GM18517 (cell line): ENCODE results near the gene TNFRSF6B.

Source experiments
- ATAC-seq: cut with Tn5 transposase; IDR thresholded peaks from one replicate; pipeline ENCODE4 v1.9.1; 2021; ENCODE audit warnings: mild to moderate bottlenecking, moderate library complexity; ENCODE audit not compliant: unreplicated experiment

TNFRSF6B gene

DNA sequence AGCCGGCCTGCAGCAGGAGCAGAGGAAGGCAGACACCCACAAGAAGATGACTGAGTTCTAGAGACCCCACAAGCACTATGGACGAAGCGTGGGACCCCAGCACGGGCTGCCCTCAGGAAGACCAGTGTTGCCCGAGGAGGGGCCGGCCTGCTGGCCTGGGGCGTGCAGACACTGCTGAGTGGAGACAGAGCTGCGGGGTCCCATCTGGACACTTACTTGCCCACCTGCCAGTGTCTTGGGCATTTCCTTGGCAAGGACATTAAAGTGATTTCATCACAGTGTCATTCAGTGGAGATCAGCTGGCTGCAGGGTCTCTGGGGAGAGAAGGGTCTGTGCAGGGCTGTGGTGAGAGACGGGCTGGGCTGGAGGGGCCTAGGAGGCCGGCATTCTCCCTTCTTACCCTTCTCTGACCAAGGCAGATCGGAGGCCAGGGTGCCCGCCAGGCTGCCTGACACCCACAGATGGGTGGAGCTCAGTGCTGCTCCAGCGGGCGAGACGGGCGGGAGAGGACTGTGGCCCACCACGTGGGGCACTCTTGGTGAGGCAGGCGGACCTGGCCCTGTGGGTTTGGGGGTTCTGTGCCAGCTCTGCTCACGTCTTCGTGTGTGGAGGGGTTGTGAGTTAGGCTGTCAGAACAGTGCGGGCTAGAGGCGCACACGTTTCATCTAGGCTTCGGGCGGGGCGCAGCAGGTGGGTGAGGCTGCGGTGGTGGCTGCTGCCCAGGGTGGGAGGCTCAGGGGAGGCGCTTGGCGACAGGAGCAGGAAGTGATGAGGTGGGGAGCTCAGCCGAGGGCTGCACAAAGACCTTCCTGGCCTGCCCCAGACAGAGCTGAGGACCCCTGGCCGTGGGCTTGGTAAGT is 39.6 kb downstream of the TNFRSF6B start, which contains the start of gene LIME1:
Gene LIME1, plus strand, starts transcription at position 806 of the 860 bp plus-strand sequence. CDS start 886 bp downstream, outside the sequence.
- no peak for ATAC-seq

DNA sequence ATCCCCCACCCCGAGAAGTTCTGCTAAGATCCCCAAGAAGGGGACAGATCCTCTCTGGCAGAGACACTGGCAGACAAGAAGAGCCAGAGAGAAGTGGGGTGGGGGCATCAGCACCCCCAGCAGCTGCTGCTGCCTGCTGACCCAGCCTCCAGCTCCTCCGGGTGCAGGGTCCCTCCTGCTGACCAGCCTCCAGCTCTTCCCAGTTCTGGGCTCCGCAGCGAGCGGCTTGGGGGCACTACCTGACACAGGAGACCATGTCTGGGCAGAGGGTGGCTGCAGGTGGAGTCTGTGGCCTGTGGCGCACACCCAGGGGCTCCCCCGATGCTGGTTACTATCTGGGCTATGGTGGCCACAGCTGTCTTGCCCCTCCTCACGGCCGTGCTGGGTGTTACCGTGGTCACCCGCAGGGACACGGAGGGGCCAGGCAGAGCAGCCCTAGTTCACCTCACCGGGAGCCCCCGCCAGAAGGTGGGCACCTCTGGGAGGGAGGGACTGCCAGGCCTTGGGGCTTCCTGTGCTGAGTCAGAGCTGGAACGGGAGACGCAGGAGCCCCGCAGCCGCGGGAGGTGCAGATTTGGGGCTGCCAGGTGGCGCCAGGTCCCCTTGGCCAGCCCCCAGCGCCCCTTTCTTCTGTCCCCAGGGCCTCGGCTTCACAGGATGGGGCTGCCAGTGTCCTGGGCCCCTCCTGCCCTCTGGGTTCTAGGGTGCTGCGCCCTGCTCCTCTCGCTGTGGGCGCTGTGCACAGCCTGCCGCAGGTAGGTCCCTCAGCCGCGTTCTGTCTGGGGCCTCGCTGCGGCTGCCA is 40.6 kb downstream of the TNFRSF6B start:
- ATAC-seq: no peak

- no peak for ATAC-seq
Measured at GRCh38 chr20:63737695-63737944, 41.2 kb downstream of the TNFRSF6B start.

DNA sequence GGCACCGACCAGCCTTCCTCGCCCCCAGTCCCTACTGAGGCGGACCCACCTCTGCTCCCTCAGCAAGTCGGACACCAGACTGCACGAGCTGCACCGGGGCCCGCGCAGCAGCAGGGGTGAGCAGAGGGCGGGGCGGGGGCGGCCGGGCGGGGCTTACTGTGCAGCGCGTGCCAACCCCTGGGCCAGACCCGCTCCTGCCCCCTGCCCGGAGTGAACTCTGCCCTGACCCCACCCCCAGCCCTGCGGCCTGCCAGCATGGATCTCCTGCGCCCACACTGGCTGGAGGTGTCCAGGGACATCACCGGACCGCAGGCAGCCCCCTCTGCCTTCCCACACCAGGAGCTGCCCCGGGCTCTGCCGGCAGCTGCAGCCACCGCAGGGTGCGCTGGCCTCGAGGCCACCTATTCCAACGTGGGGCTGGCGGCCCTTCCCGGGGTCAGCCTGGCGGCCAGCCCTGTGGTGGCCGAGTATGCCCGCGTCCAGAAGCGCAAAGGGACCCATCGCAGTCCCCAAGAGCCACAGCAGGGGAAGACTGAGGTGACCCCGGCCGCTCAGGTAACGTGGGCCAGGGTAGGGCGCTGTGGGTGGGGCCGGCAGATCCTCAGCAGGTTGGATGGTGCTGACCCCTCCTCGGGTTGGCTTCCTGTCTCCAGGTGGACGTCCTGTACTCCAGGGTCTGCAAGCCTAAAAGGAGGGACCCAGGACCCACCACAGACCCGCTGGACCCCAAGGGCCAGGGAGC is 41.7 kb downstream of the TNFRSF6B start:
- ATAC-seq: no peak

DNA sequence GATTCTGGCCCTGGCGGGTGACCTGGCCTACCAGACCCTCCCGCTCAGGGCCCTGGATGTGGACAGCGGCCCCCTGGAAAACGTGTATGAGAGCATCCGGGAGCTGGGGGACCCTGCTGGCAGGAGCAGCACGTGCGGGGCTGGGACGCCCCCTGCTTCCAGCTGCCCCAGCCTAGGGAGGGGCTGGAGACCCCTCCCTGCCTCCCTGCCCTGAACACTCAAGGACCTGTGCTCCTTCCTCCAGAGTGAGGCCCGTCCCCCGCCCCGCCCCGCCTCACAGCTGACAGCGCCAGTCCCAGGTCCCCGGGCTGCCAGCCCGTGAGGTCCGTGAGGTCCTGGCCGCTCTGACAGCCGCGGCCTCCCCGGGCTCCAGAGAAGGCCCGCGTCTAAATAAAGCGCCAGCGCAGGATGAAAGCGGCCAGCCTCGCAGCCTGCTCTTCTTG is 42.3 kb downstream of the TNFRSF6B start:
- ATAC-seq: no peak

DNA sequence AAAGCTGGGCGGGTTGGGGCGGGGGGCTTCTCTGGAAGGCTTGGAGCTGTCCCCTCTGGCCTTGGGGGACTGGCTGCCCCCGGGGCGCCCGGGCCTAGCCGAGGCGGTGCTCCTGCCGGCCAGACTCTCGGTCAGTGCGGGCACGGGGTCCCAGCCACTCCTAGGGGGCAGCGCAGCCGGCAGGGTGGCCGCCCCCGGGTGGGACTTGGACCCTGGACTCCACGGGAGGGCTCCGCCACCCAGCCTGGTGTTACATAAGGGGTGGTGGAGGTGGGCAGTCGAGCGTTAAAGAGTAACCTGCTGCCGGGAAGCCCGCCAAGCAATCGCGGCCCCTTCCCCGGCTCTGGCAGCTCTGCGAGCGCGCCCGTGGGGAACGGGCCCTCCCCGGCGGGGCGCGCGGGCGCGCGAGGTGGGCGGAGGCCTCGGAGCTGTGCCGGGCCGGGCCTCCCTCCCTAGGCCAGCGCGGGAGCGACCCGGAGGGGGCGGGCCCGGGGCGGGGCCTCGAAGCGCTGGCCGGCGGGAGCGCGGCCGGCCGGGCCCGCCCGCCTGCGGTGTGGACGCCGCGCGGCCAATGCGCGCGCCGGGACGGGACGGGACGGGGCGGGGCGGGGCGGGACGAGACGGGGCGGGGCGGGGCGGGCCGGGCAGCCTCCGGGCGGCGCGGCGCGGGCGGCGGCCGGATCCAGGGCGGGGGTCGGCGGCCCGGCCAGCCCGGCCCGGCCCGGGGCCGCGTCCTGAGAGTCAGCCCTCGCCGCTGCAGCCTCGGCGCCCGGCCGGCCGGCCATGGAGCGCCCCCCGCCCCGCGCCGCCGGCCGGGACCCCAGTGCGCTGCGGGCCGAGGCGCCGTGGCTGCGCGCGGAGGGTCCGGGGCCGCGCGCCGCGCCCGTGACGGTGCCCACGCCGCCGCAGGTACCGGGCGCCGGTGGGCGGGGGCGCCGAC is 42.9 kb downstream of the TNFRSF6B start, which contains the start of gene SLC2A4RG:
Gene SLC2A4RG, plus strand, starts transcription at position 647 of the 940 bp plus-strand sequence. Its CDS starts 137 bp downstream, at position 784.
- ATAC-seq: no peak

DNA sequence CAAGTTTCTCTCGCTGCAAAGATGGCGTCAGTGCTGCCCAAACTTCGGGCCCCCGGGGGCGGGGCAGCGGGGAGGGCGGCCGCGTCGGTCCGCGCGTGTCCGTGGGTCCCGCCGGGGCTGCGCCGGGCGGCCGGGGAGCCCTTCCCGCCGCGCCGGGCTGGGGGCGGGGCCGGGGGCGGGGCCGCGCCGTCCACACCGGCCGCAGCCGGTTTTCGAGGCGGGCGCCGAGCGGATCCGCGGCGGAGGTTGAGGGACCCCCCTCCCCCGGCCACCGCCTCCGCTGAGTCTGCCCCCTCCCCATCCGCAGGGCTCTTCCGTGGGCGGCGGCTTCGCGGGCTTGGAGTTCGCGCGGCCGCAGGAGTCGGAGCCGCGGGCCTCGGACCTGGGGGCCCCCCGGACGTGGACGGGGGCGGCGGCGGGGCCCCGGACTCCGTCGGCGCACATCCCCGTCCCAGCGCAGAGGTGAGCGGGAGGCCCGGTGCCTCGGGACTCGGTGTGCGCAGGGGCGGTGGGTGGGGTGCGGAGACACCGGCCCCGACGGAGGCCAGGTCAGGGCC is 43.7 kb downstream of the TNFRSF6B start:
- ATAC-seq: no peak

DNA sequence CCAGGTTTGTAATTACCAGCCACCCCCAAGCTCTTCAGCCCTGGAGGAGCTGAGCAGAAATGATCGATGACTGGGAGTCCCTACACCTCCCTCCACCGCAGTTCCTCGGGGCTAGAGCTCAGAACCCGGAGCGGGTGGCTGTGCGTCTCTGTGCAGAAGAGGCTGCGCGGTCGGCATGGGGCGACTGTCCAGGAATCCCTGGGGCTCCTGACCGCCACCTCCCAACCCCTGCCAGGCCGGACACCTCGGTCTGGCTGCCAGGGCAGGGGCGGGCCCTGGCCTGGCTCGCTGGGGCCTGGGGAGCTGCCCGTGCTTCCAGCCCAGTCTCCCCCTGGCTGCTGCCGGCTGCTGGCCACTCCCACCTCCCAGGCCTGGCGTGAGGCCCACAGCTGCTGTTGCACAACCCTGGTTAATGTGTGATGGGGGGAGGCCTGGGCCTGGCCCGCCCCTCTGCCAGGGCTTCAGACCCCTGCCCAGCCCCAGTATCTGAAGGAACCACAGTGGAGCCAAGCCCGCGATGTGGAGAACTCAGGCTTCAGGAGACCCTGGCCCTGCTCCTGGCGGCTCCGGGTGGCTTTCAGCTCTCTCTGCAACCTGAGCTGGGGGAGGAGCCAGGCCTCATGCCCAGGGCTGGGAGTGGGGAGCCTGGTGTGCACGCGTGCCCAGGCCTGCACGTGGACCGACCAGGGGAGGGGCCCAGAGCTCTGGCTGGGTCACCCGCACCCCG is 44.3 kb downstream of the TNFRSF6B start:
- ATAC-seq: no peak

- no peak for ATAC-seq
Measured at GRCh38 chr20:63741354-63741675, 44.9 kb downstream of the TNFRSF6B start.

GRCh38 chr20:63741676-63742380 is 45.4 kb downstream of the TNFRSF6B start:
- ATAC-seq: no peak

DNA sequence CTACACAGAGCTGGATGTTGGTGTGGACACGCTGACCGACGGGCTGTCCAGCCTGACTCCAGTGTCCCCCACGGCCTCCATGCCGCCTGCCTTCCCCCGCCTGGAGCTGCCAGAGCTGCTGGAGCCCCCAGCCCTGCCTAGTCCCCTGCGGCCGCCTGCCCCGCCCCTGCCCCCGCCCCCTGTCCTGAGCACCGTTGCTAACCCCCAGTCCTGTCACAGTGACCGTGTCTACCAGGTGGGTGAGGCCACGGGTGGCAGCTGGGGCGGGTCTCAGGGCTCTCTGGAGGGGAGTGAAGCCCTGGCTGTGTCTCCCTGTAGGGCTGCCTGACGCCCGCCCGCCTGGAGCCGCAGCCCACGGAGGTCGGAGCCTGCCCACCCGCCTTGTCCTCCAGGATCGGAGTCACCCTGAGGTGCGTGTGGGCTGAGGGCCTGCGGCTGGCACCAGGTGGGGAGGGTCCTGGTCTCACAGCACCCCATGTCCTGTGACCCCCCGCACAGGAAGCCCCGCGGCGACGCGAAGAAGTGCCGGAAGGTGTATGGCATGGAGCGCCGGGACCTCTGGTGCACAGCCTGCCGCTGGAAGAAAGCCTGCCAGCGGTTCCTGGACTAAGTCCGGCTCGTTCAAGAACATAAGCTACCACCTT is 46.1 kb downstream of the TNFRSF6B start:
- ATAC-seq: no peak

- ATAC-seq: no peak
Measured at GRCh38 chr20:63743210-63743970, 46.9 kb downstream of the TNFRSF6B start.

GRCh38 chr20:63744158-63744557 is 47.7 kb downstream of the TNFRSF6B start:
- no peak for ATAC-seq

- ATAC-seq: no peak
Measured at GRCh38 chr20:63744574-63745423, 48.3 kb downstream of the TNFRSF6B start.

DNA sequence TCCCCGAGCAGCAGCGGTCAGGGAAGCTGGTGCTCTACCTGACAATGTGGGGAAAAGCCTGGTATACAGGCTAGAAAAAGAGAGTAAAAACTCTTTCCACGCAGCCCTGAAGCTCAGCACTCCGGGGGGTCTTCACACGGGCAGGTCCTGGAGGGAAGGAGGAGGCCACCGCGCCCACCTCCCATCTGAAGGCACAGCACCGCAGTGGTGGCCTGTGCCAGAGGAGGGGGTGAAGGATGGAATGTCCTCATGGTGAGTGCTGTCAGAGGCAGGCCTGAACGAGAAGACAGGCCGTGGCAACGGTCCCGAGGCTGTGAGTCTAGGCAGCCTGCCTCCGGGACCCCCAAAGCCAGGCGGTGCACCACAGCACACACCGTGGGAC is 49.0 kb downstream of the TNFRSF6B start:
- no peak for ATAC-seq

- ATAC-seq: no peak
Measured at GRCh38 chr20:63745961-63746731, 49.7 kb downstream of the TNFRSF6B start.
